DMS153 treated with DMSO at 0.1 percent for 48 hours (cell line): Measurements from ENCODE around the gene SCGB3A2.
A peak's percentile ranks its signal among the peaks of the same experiment; 100 is the strongest.
"Not testable (repeated sequence)": the region's sequence is repeated elsewhere in the genome, so short reads cannot be mapped to it uniquely, and the experiment has no call there.

Experiments
- DNase-seq: peaks from one replicate; lab custom pipeline; 2025; ENCODE audit not compliant: unreplicated experiment; lab: John Stamatoyannopoulos, UW

SCGB3A2 gene

GRCh38 chr5:147860641-147861025 is 17.9 kb upstream of the SCGB3A2 start:
- no peak for DNase-seq

GRCh38 chr5:147863454-147864158 is 14.9 kb upstream of the SCGB3A2 start:
- DNase-seq = no peak

GRCh38 chr5:147869112-147869511 is 9.4 kb upstream of the SCGB3A2 start:
- no peak for DNase-seq

- not testable (repeated sequence) for DNase-seq
Observed at GRCh38 chr5:147869892-147870291, 8.6 kb upstream of the SCGB3A2 start.

GRCh38 chr5:147871980-147872549 is 6.4 kb upstream of the SCGB3A2 start:
- not testable (repeated sequence) for DNase-seq

- DNase-seq = not testable (repeated sequence)
Observed at GRCh38 chr5:147872744-147873435, 5.6 kb upstream of the SCGB3A2 start.

- DNase-seq = not testable (repeated sequence)
Observed at GRCh38 chr5:147874118-147874875, 4.2 kb upstream of the SCGB3A2 start.

- DNase-seq = no peak
Observed at GRCh38 chr5:147874910-147875367, 3.6 kb upstream of the SCGB3A2 start.

GRCh38 chr5:147876141-147876540 is 2.4 kb upstream of the SCGB3A2 start:
- DNase-seq = no peak

- no peak for DNase-seq
Observed at GRCh38 chr5:147876626-147877025, 1.9 kb upstream of the SCGB3A2 start.

GRCh38 chr5:147879784-147880183 is 1.3 kb downstream of the SCGB3A2 start:
- DNase-seq = no peak

GRCh38 chr5:147880487-147880886 is 2.0 kb downstream of the SCGB3A2 start:
- no peak for DNase-seq

- no peak for DNase-seq
Observed at GRCh38 chr5:147882586-147883313, 4.2 kb downstream of the SCGB3A2 start.

- DNase-seq = peak; percentile 5
Observed at GRCh38 chr5:147887026-147887627, 8.6 kb downstream of the SCGB3A2 start.

GRCh38 chr5:147887930-147888329 is 9.4 kb downstream of the SCGB3A2 start:
- no peak for DNase-seq

GRCh38 chr5:147892696-147893296 is 14.3 kb downstream of the SCGB3A2 start:
- no peak for DNase-seq

- DNase-seq = no peak
Observed at GRCh38 chr5:147893820-147894219, 15.3 kb downstream of the SCGB3A2 start.

- DNase-seq = no peak
Observed at GRCh38 chr5:147895864-147896263, 17.4 kb downstream of the SCGB3A2 start.

GRCh38 chr5:147898875-147899401 is 20.4 kb downstream of the SCGB3A2 start:
- no peak for DNase-seq

GRCh38 chr5:147901599-147902039 is 23.1 kb downstream of the SCGB3A2 start:
- DNase-seq = no peak
